ENCODE data around the gene CYP51A1.

GRCh38 chr7:92149736-92150239 lies 15.5 kb upstream of the CYP51A1 start:
- TF ChIP-seq ZFP36 (IDR thresholded peaks at IDR 0.05; ENCODE audit: borderline replicate concordance, partially characterized antibody) (no peak), EP300 (IDR thresholded peaks at IDR 0.05) (no peak), ZSCAN20 (CRISPR knock-in tag; IDR thresholded peaks at IDR 0.05) (no peak), JUN (IDR thresholded peaks at IDR 0.05) (no peak), FOSL2 (IDR thresholded peaks at IDR 0.05) (no peak), FOSL2 (CRISPR knock-in tag; IDR thresholded peaks at IDR 0.05) (no peak), SMC3 (IDR thresholded peaks at IDR 0.05) (no peak), MYC (IDR thresholded peaks at IDR 0.05; ENCODE audit: borderline replicate concordance, low read length) (no peak), E2F6 (IDR thresholded peaks at IDR 0.05; ENCODE audit: borderline replicate concordance, low read depth) (no peak), MAZ (IDR thresholded peaks at IDR 0.05; ENCODE audit: borderline replicate concordance, low read depth, low read length) (no peak), GATA3 (IDR thresholded peaks at IDR 0.05; ENCODE audit: borderline replicate concordance) (no peak), POLR2A (IDR thresholded peaks at IDR 0.05; ENCODE audit: low read length) (no peak)
- TF ChIP-seq, protein P1, sequence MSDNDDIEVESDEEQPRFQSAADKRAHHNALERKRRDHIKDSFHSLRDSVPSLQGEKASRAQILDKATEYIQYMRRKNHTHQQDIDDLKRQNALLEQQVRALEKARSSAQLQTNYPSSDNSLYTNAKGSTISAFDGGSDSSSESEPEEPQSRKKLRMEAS (IDR thresholded peaks at IDR 0.05), result no peak
- TF ChIP-seq, protein P2, sequence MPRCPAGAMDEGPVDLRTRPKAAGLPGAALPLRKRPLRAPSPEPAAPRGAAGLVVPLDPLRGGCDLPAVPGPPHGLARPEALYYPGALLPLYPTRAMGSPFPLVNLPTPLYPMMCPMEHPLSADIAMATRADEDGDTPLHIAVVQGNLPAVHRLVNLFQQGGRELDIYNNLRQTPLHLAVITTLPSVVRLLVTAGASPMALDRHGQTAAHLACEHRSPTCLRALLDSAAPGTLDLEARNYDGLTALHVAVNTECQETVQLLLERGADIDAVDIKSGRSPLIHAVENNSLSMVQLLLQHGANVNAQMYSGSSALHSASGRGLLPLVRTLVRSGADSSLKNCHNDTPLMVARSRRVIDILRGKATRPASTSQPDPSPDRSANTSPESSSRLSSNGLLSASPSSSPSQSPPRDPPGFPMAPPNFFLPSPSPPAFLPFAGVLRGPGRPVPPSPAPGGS (IDR thresholded peaks at IDR 0.05), result no peak
- TF ChIP-seq, protein P3, sequence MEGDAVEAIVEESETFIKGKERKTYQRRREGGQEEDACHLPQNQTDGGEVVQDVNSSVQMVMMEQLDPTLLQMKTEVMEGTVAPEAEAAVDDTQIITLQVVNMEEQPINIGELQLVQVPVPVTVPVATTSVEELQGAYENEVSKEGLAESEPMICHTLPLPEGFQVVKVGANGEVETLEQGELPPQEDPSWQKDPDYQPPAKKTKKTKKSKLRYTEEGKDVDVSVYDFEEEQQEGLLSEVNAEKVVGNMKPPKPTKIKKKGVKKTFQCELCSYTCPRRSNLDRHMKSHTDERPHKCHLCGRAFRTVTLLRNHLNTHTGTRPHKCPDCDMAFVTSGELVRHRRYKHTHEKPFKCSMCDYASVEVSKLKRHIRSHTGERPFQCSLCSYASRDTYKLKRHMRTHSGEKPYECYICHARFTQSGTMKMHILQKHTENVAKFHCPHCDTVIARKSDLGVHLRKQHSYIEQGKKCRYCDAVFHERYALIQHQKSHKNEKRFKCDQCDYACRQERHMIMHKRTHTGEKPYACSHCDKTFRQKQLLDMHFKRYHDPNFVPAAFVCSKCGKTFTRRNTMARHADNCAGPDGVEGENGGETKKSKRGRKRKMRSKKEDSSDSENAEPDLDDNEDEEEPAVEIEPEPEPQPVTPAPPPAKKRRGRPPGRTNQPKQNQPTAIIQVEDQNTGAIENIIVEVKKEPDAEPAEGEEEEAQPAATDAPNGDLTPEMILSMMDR (IDR thresholded peaks at IDR 0.05), result no peak
